ENCODE data around the gene TMEM139.

The TMEM139 gene

GRCh38 chr7:143303733-143304132, 19.0 kb downstream of the TMEM139 start:
- H3F3A ChIP-seq (ENCODE audit: insufficient read depth, low read length): no peaks in the 10 kb centered on the region
- TF ChIP-seq EZH2 (optimal IDR thresholded peaks at IDR 0.05; ENCODE audit: low read depth, low read length) (no peak), CTCF (IDR thresholded peaks at IDR 0.05; ENCODE audit: low read length) (no peak), EZH2phosphoT487 (IDR thresholded peaks at IDR 0.05; ENCODE audit: low read length) (no peak)
- H2AFZ ChIP-seq (ENCODE audit: low read length): no peak overlapping the region

GRCh38 chr7:143304938-143305337, 20.2 kb downstream of the TMEM139 start:
- no peak overlapping the region for H2AFZ ChIP-seq (ENCODE audit: low read length)
- H3F3A ChIP-seq (ENCODE audit: insufficient read depth, low read length): no peaks in the 10 kb centered on the region
- H3K9me3 ChIP-seq (replicated peaks; ENCODE audit: insufficient read depth, low read length): no peaks in the 10 kb centered on the region
- H3K27me3 ChIP-seq (replicated peaks; ENCODE audit: insufficient read depth, low read length): no peaks in the 10 kb centered on the region
- H3K4me3 ChIP-seq (ENCODE audit: low read length): no peak overlapping the region
- no peaks in the 10 kb centered on the region for H3K9me2 ChIP-seq (replicated peaks; ENCODE audit: insufficient read depth, low read length)
- H4K20me1 ChIP-seq (ENCODE audit: insufficient read depth, low read length): no peaks in the 10 kb centered on the region
- H3K27ac ChIP-seq (ENCODE audit: low read length): no peak overlapping the region
- H3K36me3 ChIP-seq (replicated peaks; ENCODE audit: insufficient read depth, low read length): peaks cover 34% of the 10 kb centered on the region
- H3K4me2 ChIP-seq (ENCODE audit: low read depth, low read length): no peak overlapping the region
- no peaks in the 10 kb centered on the region for H3K79me2 ChIP-seq (ENCODE audit: low read length)
- no peak for DNase-seq
- no peak overlapping the region for H3K9ac ChIP-seq (ENCODE audit: low read length)
- no peak for TF ChIP-seq EZH2phosphoT487 (IDR thresholded peaks at IDR 0.05; ENCODE audit: low read length)
- TF ChIP-seq CTCF (IDR thresholded peaks at IDR 0.05; ENCODE audit: low read length): no peak
- no peak for TF ChIP-seq EZH2 (optimal IDR thresholded peaks at IDR 0.05; ENCODE audit: low read depth, low read length)
- no peaks in the 10 kb centered on the region for H3K4me1 ChIP-seq (ENCODE audit: low read length)

More at GRCh38 chr7:143303733-143304132, 19.0 kb downstream of the TMEM139 start:
- Histone ChIP-seq H4K20me1 (ENCODE audit: insufficient read depth, low read length) (no peaks in the 10 kb centered on the region), H3K4me1 (ENCODE audit: low read length) (no peaks in the 10 kb centered on the region), H3K4me2 (ENCODE audit: low read depth, low read length) (no peak overlapping the region), H3K36me3 (replicated peaks; ENCODE audit: insufficient read depth, low read length) (peaks cover 36% of the 10 kb centered on the region), H3K9me2 (replicated peaks; ENCODE audit: insufficient read depth, low read length) (no peaks in the 10 kb centered on the region), H3K27me3 (replicated peaks; ENCODE audit: insufficient read depth, low read length) (no peaks in the 10 kb centered on the region), H3K27ac (ENCODE audit: low read length) (no peak overlapping the region), H3K9me3 (replicated peaks; ENCODE audit: insufficient read depth, low read length) (no peaks in the 10 kb centered on the region), H3K4me3 (ENCODE audit: low read length) (no peak overlapping the region), H3K9ac (ENCODE audit: low read length) (no peak overlapping the region), H3K79me2 (ENCODE audit: low read length) (no peaks in the 10 kb centered on the region; the same call in 1 of the 2 replicates)
- DNase-seq: no peak

GRCh38 chr7:143305423-143306070, 20.8 kb downstream of the TMEM139 start:
- H3K9ac ChIP-seq (ENCODE audit: low read length): no peak overlapping the region
- H3K4me1 ChIP-seq (ENCODE audit: low read length): no peaks in the 10 kb centered on the region
- no peak overlapping the region for H3K4me3 ChIP-seq (ENCODE audit: low read length)
- H3K9me3 ChIP-seq (replicated peaks; ENCODE audit: insufficient read depth, low read length): no peaks in the 10 kb centered on the region
- no peaks in the 10 kb centered on the region for H3K9me2 ChIP-seq (replicated peaks; ENCODE audit: insufficient read depth, low read length)
- no peaks in the 10 kb centered on the region for H3F3A ChIP-seq (ENCODE audit: insufficient read depth, low read length)
- H3K36me3 ChIP-seq (replicated peaks; ENCODE audit: insufficient read depth, low read length): peaks cover 28% of the 10 kb centered on the region
- H3K4me2 ChIP-seq (ENCODE audit: low read depth, low read length): no peak overlapping the region
- TF ChIP-seq EZH2 (optimal IDR thresholded peaks at IDR 0.05; ENCODE audit: low read depth, low read length) (no peak), CTCF (IDR thresholded peaks at IDR 0.05; ENCODE audit: low read length) (peak; percentile 60), EZH2phosphoT487 (IDR thresholded peaks at IDR 0.05; ENCODE audit: low read length) (no peak)
- DNase-seq: peak; percentile 28
- H3K79me2 ChIP-seq (ENCODE audit: low read length): no peaks in the 10 kb centered on the region
- H3K27ac ChIP-seq (ENCODE audit: low read length): no peak overlapping the region
- no peaks in the 10 kb centered on the region for H3K27me3 ChIP-seq (replicated peaks; ENCODE audit: insufficient read depth, low read length)
- H2AFZ ChIP-seq (ENCODE audit: low read length): no peak overlapping the region
- no peaks in the 10 kb centered on the region for H4K20me1 ChIP-seq (ENCODE audit: insufficient read depth, low read length)

Measured in MM.1S (cell line).